ENCODE measurements around the gene GXYLT1.

GXYLT1 gene

DNA sequence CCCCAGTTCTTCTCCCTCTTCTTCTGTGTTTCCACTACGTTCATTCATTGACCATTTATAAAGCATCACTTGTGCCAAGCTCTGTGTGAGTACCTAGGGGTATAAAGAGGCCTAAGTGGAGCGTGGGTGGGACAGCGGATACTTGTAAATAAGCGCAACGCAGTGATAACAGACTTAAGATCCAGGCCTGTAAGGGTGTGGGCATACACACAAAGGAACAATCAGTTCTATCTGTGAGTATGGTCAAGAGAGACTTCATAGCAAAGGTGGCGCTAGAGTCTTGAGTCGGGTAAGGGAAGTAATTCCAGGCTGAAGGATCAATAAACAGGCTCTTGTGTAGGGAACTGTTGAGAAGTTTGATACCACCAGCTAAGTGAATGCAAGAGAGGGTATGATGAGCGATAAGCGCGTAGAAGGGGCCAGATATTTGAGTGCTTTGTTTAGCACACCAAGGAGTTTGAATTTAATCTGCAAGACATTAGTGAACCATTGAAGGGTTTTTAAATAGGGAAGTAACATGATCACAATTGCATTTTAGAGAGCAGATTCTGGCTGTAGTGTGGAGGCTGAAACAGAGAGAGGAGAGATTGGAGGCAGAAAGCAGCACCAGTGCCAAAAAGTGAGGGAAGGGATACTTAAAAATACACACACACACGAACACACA lies 1.0 kb upstream of the GXYLT1 start:
- H3K4me3 ChIP-seq (ENCODE audit: low read depth, low read length): no peak overlapping the region

DNA sequence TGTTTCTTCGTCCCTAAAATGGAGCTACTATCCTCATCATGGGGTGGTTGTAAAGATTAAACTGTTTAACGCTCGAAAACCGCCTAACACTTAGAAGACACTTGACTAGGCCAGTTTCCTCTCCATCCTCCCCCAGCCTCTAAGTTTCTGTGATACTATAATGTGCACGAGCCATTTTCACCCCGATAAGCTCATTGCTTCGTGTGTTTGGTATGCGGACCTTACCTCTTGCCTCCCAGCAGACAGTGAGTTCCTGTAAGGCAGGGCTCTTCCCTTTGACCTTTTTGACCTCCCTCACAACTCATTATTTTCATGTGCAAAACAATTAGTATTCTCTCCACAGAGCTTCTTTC lies 499 bp upstream of the GXYLT1 start:
- H3K4me3 ChIP-seq (ENCODE audit: low read depth, low read length): peak overlapping the region; percentile 70
- no peak for DNase-seq (ENCODE audit: low read depth)
- TF ChIP-seq, protein P1, sequence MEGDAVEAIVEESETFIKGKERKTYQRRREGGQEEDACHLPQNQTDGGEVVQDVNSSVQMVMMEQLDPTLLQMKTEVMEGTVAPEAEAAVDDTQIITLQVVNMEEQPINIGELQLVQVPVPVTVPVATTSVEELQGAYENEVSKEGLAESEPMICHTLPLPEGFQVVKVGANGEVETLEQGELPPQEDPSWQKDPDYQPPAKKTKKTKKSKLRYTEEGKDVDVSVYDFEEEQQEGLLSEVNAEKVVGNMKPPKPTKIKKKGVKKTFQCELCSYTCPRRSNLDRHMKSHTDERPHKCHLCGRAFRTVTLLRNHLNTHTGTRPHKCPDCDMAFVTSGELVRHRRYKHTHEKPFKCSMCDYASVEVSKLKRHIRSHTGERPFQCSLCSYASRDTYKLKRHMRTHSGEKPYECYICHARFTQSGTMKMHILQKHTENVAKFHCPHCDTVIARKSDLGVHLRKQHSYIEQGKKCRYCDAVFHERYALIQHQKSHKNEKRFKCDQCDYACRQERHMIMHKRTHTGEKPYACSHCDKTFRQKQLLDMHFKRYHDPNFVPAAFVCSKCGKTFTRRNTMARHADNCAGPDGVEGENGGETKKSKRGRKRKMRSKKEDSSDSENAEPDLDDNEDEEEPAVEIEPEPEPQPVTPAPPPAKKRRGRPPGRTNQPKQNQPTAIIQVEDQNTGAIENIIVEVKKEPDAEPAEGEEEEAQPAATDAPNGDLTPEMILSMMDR (conservative IDR thresholded peaks at IDR 0.05; ENCODE audit: low read depth, low read length): no peak

More for the DNA sequence above, 1.0 kb upstream of the GXYLT1 start:
- peak; percentile 18 for DNase-seq (ENCODE audit: low read depth)
- TF ChIP-seq, protein P1 (conservative IDR thresholded peaks at IDR 0.05; ENCODE audit: low read depth, low read length): peak; percentile 14

DNA sequence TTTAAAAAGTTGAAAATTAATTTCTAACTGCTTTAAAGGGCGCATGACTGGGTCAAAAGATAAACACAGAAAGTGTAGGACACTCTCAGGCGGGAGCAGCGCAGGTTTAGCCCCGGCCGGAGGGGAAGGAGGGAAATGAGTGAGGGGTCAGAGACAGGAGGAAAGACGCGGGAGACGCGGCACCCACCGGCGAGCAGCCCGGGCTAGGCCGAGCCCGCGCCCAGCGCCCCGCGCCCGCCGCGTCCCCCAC lies 591 bp downstream of the GXYLT1 start:
- TF ChIP-seq, protein P1 (conservative IDR thresholded peaks at IDR 0.05; ENCODE audit: low read depth, low read length): no peak
- H3K4me3 ChIP-seq (ENCODE audit: low read depth, low read length): peak overlapping the region; percentile 70
- no peak for DNase-seq (ENCODE audit: low read depth)

DNA sequence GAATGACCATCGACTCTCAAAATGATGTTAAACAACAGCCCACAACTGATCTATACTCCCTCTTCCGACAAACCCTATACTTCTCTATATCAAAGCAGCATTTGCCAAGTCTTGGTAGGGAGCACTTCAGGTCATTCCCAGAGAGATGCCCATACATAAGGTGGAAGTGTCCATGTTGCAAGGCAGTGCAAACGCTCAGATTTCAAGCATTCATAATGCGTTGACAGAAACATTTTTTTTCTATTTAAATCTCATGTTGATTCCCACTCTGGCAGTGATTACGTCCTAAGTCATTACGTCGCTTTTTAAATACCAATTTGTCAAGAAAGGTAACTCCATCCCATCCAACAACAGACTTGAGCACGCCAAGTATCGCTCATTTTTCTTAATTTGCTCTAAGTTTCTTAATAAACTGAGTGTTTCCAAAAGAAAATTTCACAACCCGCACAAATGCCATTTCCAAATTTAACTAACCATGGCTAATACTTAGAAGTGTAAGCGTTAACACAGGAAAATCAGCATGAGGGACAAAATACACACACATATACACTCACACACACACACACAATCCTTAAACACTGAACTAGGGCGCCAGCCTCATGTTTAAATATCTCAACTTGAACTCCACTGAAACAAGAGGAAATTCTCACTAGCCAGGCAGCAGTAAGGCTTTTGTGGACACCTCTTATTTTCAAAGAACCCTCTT lies 1.1 kb downstream of the GXYLT1 start:
- TF ChIP-seq, protein P1 (conservative IDR thresholded peaks at IDR 0.05; ENCODE audit: low read depth, low read length): no peak
- peak overlapping the region; percentile 70 for H3K4me3 ChIP-seq (ENCODE audit: low read depth, low read length)
- DNase-seq (ENCODE audit: low read depth): peak; percentile 54

DNA sequence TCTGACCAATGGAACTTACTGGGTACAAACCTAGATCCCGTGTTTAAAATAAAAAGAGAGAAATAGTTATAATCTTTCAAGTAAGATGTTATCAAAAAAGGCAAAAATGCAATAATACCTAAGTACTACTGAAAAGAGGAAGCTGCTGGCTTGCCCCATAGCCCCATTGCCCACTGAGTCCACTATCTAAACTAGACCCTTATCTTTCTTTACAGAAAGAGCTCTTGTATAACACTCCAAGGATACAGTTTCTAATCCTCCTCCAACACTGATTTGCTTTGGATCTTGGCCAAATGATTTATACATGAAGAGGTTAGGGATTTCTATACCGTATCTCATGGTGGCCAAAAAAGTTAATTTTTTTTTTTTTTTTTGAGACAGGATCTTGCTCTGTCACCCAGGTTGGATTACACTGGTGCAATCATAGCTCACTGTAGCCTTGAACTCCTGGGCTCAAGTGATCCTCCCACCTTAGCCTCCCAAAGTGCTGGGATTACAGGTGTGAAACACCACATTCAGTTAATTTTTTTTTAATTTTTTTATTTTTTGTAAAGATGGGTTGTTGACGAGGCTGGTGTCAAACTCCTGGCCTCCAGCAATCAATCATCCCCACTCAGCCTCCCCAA lies 2.6 kb downstream of the GXYLT1 start:
- TF ChIP-seq, protein P1 (conservative IDR thresholded peaks at IDR 0.05; ENCODE audit: low read depth, low read length): no peak
- DNase-seq (ENCODE audit: low read depth): no peak
- H3K4me3 ChIP-seq (ENCODE audit: low read depth, low read length): no peak overlapping the region

DNA sequence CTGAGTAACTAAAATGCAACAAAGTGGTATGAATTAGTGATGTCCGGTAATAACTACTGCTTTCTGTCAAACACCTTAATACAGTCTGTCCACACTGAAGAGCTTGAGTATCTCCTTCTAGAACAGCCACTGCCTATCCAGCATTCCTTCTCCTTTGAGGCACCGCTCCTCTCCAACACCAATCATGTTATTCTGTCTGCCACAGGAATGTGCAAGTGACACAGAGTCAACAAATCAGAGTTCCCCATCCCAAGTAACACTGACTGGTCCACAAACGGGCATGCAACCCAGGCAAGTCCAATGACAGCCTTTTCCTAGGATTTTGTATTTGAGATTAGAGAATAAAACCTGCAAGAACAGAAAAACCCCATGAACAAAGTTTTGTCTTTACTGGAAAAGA lies 3.8 kb downstream of the GXYLT1 start:
- peak; percentile 70 for DNase-seq (ENCODE audit: low read depth)
- TF ChIP-seq, protein P1 (conservative IDR thresholded peaks at IDR 0.05; ENCODE audit: low read depth, low read length): no peak
- H3K4me3 ChIP-seq (ENCODE audit: low read depth, low read length): no peak overlapping the region

Measured in choroid plexus epithelial cell (primary cell).